ENCODE data around the gene APOD. TPM values are rescaled to one million over a fixed set of nuclear protein-coding genes. Genes with fewer than 3 reads are reported as not detected.

Gene APOD
- total and polyA plus RNA-seq, 10 of the 15 experiments (the other 5 are each of a cell fraction or from before 2014, with no cell fraction given) = 0.06 to 0.77 (median 0.47) TPM; not detected in 3

DNA sequence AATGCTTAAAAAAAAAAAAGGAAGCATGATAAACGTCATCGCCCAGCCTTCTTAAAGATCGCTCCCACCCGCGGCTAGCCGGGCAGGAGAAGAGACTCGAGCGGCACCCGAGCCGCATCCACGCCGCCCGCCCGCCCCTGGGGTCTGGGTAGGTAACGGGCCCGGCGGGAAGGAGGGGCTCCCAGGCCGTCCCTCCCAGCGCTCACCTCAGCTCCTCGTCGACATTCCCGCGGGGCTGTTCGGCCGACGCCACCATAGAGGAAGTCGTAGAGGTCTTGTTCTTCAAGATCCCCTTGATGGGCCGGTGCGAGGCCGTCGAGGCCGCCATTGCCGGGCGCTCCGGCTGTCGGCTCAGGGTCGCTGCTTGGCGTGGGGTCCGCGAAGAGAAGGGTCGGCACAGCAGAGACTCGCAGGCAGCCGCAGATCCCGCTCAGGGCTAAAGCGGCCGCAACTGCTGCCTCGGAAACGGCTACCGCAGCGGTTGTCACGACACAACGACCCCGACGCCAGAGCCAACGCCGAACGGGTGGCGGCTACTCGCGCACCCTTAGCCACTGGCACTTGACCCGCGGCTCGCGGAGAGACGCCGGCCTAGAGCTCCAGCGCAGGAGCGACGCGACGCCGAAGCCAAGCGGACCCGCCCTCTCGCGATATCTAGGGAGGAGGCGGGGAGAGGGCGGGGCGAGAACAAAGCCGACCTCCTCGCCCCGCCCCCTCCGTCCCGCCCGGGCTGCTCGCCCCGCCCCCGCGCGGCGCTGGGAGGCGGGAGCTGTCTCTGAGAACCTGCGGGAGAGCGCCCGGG is 40.8 kb downstream of the APOD start, which contains the start of gene PPP1R2:
TSS of gene PPP1R2 (minus strand) at position 628 of the 802 bp plus-strand sequence. CDS start at position 328, 300 bp downstream.
- BruUV-seq (replicated peaks) = no TSS peak
- intact Hi-C loops (cut with micrococcal nuclease; ENCODE audit: unreplicated experiment) = loop anchor here (5.0 kb wide), 1 partner anchor 359 kb away; no protein-coding TSS in a partner anchor
- H4K20me1 ChIP-seq (ENCODE audit: control insufficient read depth, insufficient read depth) = no peaks in the 10 kb centered on the region
- TF ChIP-seq SMAD5 (IDR thresholded peaks at IDR 0.05; ENCODE audit: low read depth) (peak; percentile 87), NFIC (IDR thresholded peaks at IDR 0.05; ENCODE audit: low read depth, low read length) (no peak), ZSCAN29 (IDR thresholded peaks at IDR 0.05) (no peak), RUNX3 (IDR thresholded peaks at IDR 0.05; ENCODE audit: low read length) (no peak), GATAD2B (conservative IDR thresholded peaks at IDR 0.05; ENCODE audit: low read depth) (peak; percentile 81), ZNF622 (IDR thresholded peaks at IDR 0.05) (no peak), ZNF274 (IDR thresholded peaks at IDR 0.05; ENCODE audit: insufficient read depth, insufficient read length) (no peak), WRNIP1 (IDR thresholded peaks at IDR 0.05; ENCODE audit: borderline replicate concordance, low read depth, low read length) (no peak), ZBED1 (IDR thresholded peaks at IDR 0.05; ENCODE audit: borderline replicate concordance) (no peak; the same call in 1 of the 2 replicates), YY1 (IDR thresholded peaks at IDR 0.05; ENCODE audit: low read depth, low read length) (peak; percentile 82)
- TF ChIP-seq, protein P1, sequence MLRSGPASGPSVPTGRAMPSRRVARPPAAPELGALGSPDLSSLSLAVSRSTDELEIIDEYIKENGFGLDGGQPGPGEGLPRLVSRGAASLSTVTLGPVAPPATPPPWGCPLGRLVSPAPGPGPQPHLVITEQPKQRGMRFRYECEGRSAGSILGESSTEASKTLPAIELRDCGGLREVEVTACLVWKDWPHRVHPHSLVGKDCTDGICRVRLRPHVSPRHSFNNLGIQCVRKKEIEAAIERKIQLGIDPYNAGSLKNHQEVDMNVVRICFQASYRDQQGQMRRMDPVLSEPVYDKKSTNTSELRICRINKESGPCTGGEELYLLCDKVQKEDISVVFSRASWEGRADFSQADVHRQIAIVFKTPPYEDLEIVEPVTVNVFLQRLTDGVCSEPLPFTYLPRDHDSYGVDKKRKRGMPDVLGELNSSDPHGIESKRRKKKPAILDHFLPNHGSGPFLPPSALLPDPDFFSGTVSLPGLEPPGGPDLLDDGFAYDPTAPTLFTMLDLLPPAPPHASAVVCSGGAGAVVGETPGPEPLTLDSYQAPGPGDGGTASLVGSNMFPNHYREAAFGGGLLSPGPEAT (IDR thresholded peaks at IDR 0.05; ENCODE audit: low read depth) = no peak
- TF ChIP-seq, protein P2, sequence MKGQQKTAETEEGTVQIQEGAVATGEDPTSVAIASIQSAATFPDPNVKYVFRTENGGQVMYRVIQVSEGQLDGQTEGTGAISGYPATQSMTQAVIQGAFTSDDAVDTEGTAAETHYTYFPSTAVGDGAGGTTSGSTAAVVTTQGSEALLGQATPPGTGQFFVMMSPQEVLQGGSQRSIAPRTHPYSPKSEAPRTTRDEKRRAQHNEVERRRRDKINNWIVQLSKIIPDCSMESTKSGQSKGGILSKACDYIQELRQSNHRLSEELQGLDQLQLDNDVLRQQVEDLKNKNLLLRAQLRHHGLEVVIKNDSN (IDR thresholded peaks at IDR 0.05; ENCODE audit: borderline replicate concordance, extremely low read length, insufficient read depth, low read depth, low read length) = no peak
- TF ChIP-seq, protein P3, sequence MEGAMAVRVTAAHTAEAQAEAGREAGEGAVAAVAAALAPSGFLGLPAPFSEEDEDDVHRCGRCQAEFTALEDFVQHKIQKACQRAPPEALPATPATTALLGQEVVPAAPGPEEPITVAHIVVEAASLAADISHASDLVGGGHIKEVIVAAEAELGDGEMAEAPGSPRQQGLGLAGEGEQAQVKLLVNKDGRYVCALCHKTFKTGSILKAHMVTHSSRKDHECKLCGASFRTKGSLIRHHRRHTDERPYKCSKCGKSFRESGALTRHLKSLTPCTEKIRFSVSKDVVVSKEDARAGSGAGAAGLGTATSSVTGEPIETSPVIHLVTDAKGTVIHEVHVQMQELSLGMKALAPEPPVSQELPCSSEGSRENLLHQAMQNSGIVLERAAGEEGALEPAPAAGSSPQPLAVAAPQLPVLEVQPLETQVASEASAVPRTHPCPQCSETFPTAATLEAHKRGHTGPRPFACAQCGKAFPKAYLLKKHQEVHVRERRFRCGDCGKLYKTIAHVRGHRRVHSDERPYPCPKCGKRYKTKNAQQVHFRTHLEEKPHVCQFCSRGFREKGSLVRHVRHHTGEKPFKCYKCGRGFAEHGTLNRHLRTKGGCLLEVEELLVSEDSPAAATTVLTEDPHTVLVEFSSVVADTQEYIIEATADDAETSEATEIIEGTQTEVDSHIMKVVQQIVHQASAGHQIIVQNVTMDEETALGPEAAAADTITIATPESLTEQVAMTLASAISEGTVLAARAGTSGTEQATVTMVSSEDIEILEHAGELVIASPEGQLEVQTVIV (IDR thresholded peaks at IDR 0.05; ENCODE audit: borderline replicate concordance, partially characterized antibody) = no peak
- TF ChIP-seq, protein P4, sequence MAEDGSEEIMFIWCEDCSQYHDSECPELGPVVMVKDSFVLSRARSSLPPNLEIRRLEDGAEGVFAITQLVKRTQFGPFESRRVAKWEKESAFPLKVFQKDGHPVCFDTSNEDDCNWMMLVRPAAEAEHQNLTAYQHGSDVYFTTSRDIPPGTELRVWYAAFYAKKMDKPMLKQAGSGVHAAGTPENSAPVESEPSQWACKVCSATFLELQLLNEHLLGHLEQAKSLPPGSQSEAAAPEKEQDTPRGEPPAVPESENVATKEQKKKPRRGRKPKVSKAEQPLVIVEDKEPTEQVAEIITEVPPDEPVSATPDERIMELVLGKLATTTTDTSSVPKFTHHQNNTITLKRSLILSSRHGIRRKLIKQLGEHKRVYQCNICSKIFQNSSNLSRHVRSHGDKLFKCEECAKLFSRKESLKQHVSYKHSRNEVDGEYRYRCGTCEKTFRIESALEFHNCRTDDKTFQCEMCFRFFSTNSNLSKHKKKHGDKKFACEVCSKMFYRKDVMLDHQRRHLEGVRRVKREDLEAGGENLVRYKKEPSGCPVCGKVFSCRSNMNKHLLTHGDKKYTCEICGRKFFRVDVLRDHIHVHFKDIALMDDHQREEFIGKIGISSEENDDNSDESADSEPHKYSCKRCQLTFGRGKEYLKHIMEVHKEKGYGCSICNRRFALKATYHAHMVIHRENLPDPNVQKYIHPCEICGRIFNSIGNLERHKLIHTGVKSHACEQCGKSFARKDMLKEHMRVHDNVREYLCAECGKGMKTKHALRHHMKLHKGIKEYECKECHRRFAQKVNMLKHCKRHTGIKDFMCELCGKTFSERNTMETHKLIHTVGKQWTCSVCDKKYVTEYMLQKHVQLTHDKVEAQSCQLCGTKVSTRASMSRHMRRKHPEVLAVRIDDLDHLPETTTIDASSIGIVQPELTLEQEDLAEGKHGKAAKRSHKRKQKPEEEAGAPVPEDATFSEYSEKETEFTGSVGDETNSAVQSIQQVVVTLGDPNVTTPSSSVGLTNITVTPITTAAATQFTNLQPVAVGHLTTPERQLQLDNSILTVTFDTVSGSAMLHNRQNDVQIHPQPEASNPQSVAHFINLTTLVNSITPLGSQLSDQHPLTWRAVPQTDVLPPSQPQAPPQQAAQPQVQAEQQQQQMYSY (CRISPR knock-in tag; IDR thresholded peaks at IDR 0.05) = no peak

More for the DNA sequence above, 40.8 kb downstream of the APOD start, which contains the start of gene PPP1R2:
- FAIRE-seq (no peak), ATAC-seq (peak; percentile 88), DNase-seq (ENCODE audit: low read depth, low spot score) (peak; percentile 64)
- Histone ChIP-seq H3K36me3 (ENCODE audit: control insufficient read depth in 2 of 2, insufficient read depth in 2 of 2, low read length in 1 of 2) (no peaks in the 10 kb centered on the region), H3K9ac (ENCODE audit: control insufficient read depth, insufficient read depth, low read length) (peak within 1 kb of the TSS; percentile 68), H3K27me3 (replicated peaks in 1 of 2; ENCODE audit: control insufficient read depth in 2 of 2, insufficient read depth in 2 of 2, low read length in 1 of 2) (no peaks in the 10 kb centered on the region), H3K9me3 (replicated peaks; ENCODE audit: control insufficient read depth, insufficient read depth, low read length) (no peaks in the 10 kb centered on the region), H3K27ac (ENCODE audit: control insufficient read depth, insufficient read depth) (peak within 1 kb of the TSS; percentile 60), H3K4me2 (ENCODE audit: control insufficient read depth, insufficient read depth) (peak within 1 kb of the TSS; percentile 95), H3K4me3 (peak within 1 kb of the TSS; percentile 77), H3K4me1 (ENCODE audit: control insufficient read depth, insufficient read depth, low read length) (peaks cover 15% of the 10 kb centered on the region), H3K79me2 (ENCODE audit: control insufficient read depth, insufficient read depth, low read length) (peaks cover 53% of the 10 kb centered on the region), H2AFZ (ENCODE audit: control insufficient read depth, low read depth, low read length) (peak within 1 kb of the TSS; percentile 70)
- ChIA-PET CTCF (interaction anchor here (0.7 to 2.5 kb wide), 12 partner anchors 8 to 871 kb away, joined by 3 to 13 read pairs (median 5); partner anchors contain the start of genes LSG1 and XXYLT1), POLR2A (interaction anchor here (0.6 to 3.2 kb wide), 14 partner anchors 8 to 868 kb away, joined by 3 to 19 read pairs (median 4); partner anchors contain the start of genes ACAP2 and XXYLT1), SMC1A (ENCODE audit: uncharacterized antibody, unreplicated experiment) (interaction anchor here (0.9 to 3.0 kb wide), 8 partner anchors 8 to 272 kb away, joined by 3 to 22 read pairs (median 3); partner anchors contain the start of gene XXYLT1), RAD21 (ENCODE audit: unreplicated experiment) (interaction anchor here (0.7 to 6.8 kb wide), 12 partner anchors 7 to 871 kb away, joined by 3 to 60 read pairs (median 4); partner anchors contain the start of genes LSG1 and XXYLT1)
- 1% methylated on average over 57 of the region's 95 CpGs for WGBS (ENCODE audit: insufficient coverage, insufficient replicate concordance, low lambda C conversion rate, missing lambda C conversion rate)
- in situ Hi-C loops (cut with MboI) = loop anchor here (25.0 kb wide), 1 partner anchor 406 kb away; no protein-coding TSS in a partner anchor

Measured in GM12878 (cell line).